ENCODE measurements around the gene RGPD3.

- TF ChIP-seq CTCF (IDR thresholded peaks at IDR 0.05) (no peak), ZSCAN18 (CRISPR knock-in tag; IDR thresholded peaks at IDR 0.05) (no peak), ZNF263 (CRISPR knock-in tag; IDR thresholded peaks at IDR 0.05; ENCODE audit: low read depth) (no peak)
Measured at GRCh38 chr2:106353676-106354075, 114.5 kb downstream of the RGPD3 start.
